Suprapubic skin (tissue), 3 donors: ENCODE measurements around the gene LCN12.

Source experiments
- EP300 ChIP-seq: sonication (generic); formaldehyde crosslinking; IDR thresholded peaks from one replicate; pipeline ENCODE4 v1.6.1; 2017; ENCODE audit warnings: antibody characterized with exemption
- POLR2A ChIP-seq, 2 donors: fragments of 450-650 bp; IDR thresholded peaks; one replicate each; pipeline ENCODE4 v1.6.1; 2017; ENCODE audit warnings: antibody characterized with exemption in 2 of 2, mild to moderate bottlenecking in 2 of 2, moderate library complexity in 2 of 2
- TF ChIP-seq, protein P1 (sequence below), 2 donors: fragments of 200-600 bp in 1 of 2; fragments of 450-650 bp in 1 of 2; sonication (generic) in 1 of 2; IDR thresholded peaks; one replicate each; pipeline ENCODE4 v1.5.1; 2016 to 2019; ENCODE audit warnings: antibody characterized with exemption in 2 of 2, mild to moderate bottlenecking in 1 of 2, moderate library complexity in 1 of 2

DNA sequence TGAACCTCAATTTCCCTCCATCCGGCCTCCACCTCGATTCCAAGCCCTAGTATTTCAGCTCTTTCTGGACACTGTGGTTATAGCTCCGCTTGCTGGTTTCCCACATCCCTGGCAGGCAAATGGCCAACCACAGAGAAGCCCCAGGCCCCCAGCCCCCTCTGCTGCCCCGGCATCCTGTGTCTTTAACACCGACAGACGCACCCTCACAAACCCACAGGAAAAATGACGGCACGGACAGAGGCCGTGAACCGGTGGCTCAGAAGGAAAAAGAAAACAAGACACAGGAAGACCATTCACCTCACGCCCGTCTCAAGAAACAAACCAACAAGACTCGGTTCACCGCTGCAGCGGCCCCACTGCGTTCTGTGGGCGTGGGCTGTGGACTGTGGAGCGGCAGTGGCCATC lies 45.8 kb downstream of the LCN12 start:
- TF ChIP-seq POLR2A (IDR thresholded peaks at IDR 0.05) (no peak), EP300 (no peak)
- TF ChIP-seq, protein P1, sequence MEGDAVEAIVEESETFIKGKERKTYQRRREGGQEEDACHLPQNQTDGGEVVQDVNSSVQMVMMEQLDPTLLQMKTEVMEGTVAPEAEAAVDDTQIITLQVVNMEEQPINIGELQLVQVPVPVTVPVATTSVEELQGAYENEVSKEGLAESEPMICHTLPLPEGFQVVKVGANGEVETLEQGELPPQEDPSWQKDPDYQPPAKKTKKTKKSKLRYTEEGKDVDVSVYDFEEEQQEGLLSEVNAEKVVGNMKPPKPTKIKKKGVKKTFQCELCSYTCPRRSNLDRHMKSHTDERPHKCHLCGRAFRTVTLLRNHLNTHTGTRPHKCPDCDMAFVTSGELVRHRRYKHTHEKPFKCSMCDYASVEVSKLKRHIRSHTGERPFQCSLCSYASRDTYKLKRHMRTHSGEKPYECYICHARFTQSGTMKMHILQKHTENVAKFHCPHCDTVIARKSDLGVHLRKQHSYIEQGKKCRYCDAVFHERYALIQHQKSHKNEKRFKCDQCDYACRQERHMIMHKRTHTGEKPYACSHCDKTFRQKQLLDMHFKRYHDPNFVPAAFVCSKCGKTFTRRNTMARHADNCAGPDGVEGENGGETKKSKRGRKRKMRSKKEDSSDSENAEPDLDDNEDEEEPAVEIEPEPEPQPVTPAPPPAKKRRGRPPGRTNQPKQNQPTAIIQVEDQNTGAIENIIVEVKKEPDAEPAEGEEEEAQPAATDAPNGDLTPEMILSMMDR (IDR thresholded peaks at IDR 0.05), result no peak
